Fibroblast of pulmonary artery (primary cell): ENCODE measurements around the gene UBE2E3.

Experiments used
- DNase-seq: peaks from one replicate; pipeline ENCODE4 v3.0.0-alpha.2; 2010; ENCODE audit warnings: low read depth
- H3K4me3 ChIP-seq: replicated peaks from 2 replicates; pipeline ENCODE4 v1.5.1; 2011; ENCODE audit warnings: low read depth, mild to moderate bottlenecking, control low read depth, low read length, moderate library complexity
- TF ChIP-seq, protein P1 (sequence below): IDR thresholded peaks from 2 replicates; pipeline ENCODE4 v1.5.1; 2011; ENCODE audit warnings: mild to moderate bottlenecking, control low read depth, low read length, inconsistent platforms; ENCODE audit errors: missing control alignments

Gene UBE2E3

DNA sequence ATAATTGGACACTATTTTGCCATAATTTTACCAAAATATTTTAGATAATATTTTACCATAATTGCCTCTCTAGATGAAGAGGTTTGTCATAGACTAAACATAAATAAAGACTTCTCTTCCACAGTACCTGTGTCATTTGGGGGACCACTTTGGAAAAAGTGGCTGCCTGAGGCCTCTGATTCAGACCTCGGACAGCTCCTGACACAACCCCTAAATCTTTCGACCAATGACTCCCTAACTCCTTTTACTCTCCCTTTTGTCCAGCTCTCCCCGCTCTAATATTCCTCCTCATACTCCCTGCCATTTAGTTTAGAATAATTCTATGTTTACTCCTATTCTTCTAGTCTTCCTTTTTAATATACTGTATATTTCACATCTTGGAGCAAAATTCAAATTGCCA is 36.0 kb upstream of the UBE2E3 start:
- no peak overlapping the region for H3K4me3 ChIP-seq
- TF ChIP-seq, protein P1, sequence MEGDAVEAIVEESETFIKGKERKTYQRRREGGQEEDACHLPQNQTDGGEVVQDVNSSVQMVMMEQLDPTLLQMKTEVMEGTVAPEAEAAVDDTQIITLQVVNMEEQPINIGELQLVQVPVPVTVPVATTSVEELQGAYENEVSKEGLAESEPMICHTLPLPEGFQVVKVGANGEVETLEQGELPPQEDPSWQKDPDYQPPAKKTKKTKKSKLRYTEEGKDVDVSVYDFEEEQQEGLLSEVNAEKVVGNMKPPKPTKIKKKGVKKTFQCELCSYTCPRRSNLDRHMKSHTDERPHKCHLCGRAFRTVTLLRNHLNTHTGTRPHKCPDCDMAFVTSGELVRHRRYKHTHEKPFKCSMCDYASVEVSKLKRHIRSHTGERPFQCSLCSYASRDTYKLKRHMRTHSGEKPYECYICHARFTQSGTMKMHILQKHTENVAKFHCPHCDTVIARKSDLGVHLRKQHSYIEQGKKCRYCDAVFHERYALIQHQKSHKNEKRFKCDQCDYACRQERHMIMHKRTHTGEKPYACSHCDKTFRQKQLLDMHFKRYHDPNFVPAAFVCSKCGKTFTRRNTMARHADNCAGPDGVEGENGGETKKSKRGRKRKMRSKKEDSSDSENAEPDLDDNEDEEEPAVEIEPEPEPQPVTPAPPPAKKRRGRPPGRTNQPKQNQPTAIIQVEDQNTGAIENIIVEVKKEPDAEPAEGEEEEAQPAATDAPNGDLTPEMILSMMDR: no peak
- DNase-seq: no peak

DNA sequence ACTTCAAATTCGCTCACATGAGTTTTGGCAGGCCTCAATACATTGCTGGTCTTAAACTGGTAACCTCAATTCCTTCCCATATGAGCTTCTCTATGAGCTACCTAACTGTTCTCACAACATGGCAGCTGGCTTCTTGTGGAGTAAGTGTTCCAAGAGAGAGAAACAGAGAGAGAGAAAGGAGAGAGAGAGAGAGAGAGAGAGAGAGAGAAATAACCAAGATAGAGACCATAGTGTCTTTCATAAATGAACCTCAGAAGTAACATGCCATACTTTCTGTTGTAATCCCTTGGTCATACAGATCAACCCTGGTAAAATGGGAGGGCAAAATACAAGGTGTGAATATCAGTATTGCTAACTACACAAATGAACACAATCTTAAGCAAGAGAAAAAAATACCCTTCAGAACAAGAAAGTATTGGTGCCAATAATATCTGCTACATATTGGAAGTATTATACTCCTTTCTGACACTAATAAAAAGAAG is 33.2 kb upstream of the UBE2E3 start:
- H3K4me3 ChIP-seq: no peak overlapping the region
- no peak for DNase-seq
- TF ChIP-seq, protein P1: no peak

DNA sequence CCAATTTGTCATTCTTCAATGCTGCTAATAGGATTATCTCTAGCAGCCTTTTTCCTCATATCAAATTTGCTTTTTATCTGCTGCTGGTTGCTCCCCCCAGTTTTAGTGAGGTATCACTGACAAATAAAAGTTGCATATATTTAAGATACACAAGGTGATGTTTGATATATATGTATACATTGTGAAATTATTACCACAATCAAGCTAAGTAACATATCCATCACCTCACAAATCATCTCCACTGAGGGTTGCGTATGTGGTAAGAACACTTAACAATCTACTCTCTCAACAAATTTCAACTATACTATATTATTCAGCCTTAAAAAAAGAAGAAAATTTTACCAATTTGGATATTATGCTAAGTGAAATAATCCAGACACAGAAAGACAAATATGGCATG is 30.5 kb upstream of the UBE2E3 start:
- H3K4me3 ChIP-seq: no peak overlapping the region
- DNase-seq: no peak
- TF ChIP-seq, protein P1: no peak

DNA sequence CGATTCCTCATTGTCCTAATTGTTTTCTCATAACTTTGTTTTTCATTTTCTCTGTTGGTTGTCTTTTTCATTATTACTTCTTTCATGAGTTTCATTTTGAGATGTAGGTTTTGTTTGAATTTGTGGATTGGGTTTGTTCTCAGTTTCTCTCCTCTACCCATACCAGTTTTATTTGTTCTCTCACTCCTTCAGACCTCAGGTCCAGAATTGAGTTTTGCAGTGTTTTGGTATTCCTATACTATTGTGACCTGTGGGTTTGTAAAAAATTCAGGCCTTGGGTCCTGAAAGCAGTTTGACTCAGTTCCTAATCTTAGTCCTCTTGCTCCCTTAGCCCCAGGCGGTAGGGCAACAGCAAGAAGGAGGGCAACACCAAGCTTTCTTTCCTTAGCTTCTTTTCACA is 28.3 kb upstream of the UBE2E3 start:
- H3K4me3 ChIP-seq: no peak overlapping the region
- no peak for DNase-seq
- TF ChIP-seq, protein P1: no peak

DNA sequence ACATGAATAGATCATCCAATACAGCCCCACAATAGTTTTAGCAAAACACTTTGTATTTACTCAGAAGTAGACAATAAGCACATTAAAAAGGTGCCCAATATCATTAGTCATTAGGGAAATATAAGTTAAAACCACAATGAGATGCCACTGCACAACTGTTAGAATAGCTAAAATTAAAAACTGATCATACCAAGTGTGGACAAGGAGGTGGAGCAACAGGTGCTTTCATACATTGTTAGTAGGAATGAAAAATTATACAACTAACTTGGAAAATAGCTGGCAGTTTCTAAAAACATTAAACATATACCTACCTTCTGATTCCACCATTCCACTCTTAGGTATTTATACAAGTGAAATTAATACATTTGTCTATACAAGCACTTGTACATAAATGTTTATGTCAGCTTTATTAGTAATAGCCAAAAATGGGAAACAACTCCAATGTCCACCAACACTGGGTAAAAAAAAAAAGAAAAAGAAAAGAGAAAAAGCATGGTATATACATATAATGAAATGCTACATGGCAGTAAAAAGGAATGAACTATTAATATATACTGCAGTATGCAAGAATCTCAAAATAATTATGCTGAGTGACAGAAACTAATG is 27.6 kb upstream of the UBE2E3 start:
- no peak for DNase-seq
- H3K4me3 ChIP-seq: no peak overlapping the region
- TF ChIP-seq, protein P1: no peak

GRCh38 chr2:180953550-180953949 is 26.9 kb upstream of the UBE2E3 start:
- TF ChIP-seq, protein P1: no peak
- H3K4me3 ChIP-seq: no peak overlapping the region
- DNase-seq: no peak

DNA sequence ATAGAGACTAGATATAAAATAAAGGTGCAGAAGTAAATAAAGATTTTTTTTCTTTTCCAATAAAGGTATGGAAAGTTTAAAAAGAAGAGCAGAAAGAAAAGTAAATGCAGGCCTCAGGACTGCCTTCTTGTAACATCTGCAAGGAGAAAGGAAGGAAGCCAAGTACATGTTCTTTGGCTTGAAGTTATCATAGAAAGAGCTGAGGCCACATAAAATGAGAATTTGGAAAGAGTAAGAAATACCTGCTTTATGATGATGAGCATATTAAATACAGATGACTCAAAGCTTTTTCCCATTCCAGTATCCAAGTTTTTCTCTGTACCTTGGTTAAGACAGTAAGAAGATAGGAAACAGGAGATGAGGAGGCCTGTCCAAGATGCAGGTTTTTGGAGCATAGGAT is 25.3 kb upstream of the UBE2E3 start:
- DNase-seq: no peak
- TF ChIP-seq, protein P1: no peak
- no peak overlapping the region for H3K4me3 ChIP-seq
